GM18909 (cell line): Measurements from ENCODE around the gene PTPN14.

ENCODE experiments used
- ATAC-seq: cut with Tn5 transposase; IDR thresholded peaks from one replicate; pipeline ENCODE4 v1.9.1; 2021; ENCODE audit warnings: mild to moderate bottlenecking; ENCODE audit not compliant: unreplicated experiment, poor library complexity

The PTPN14 gene

DNA sequence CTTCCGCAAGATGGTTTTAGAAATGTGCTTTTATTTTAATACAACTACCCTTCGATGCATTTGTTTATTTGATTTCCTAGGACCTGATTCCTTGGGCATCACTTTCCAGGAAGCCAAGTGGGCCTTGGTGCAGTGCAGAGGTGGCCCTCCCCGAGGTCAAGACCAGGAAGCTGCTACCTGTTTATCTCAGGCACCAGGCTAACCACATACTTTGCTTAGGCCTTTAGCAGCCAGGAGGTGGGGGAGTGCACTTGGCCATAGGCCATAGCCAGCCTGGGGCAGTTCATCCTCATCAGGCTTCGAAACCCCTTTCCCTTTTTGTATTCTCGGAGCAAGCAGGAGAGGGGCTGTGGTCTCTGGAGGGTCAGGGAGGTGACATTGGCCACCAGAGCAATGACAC, 225.0 kb downstream of the PTPN14 start:
- ATAC-seq: peak; percentile 52

- no peak for ATAC-seq
These were observed 226.3 kb downstream of the PTPN14 start for GRCh38 chr1:214324896-214325800.

GRCh38 chr1:214321705-214322453, 229.5 kb downstream of the PTPN14 start:
- ATAC-seq: peak; percentile 75

DNA sequence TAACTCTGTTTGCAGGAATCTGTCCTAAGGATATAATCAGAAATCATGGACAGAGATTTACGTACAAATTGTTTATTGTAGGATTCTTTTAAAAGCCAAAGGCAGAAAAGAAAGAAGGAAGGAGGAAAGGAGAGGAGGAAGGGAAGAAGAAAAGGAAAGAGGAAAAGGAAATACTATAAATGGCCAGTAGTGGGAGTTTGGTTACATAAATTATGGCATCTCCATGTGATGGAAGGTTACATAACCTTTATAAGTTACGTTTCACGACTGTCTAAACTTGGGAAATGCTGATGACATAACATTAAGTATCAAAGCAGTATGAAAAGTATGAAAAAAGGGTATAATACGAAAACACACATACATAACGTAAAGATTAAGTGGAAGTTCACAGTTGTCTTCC, 231.5 kb downstream of the PTPN14 start:
- no peak for ATAC-seq

- no peak for ATAC-seq
These were observed 232.3 kb downstream of the PTPN14 start for GRCh38 chr1:214318956-214319736.

DNA sequence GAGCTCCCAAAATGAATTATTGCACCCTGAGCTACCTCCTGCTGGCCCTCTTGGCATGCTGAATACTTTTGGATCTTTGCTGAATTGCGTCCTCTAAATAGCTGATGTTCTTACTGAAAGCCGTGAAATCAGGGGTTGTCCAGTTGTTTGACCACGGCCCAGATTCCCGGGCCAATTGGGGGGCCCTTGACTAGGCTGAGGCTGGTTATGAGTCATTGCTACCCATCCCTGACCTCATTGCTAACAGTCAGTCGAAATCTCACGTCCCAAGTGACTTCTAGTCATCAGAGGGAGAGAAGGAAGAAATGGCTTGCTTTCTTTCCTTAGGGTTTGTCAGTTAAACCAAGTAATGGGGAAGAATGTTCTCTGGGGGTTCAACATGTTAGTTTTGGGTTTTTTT, 233.0 kb downstream of the PTPN14 start:
- ATAC-seq: no peak

- ATAC-seq: no peak
These were observed 233.7 kb downstream of the PTPN14 start for GRCh38 chr1:214317734-214318133.

DNA sequence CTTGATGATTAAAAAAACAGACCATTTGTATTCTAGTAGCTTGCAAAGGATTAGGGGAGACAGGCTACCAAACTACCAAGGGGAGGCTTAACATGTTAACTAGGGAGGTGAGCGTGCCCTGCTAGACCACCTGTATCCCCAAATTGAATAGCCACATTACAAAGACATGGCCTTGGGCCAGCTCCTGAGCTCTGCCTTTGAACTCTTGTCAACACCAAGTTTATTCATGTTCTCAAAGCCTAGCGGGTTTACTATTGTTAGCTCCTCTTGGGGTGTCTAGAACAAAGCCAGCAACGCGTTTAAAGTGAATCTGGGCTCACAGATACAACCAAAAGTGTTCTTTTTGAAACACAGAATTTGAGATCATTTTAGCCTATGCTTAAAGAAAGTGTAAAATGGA, 234.1 kb downstream of the PTPN14 start:
- ATAC-seq: no peak

- no peak for ATAC-seq
These were observed 234.8 kb downstream of the PTPN14 start for GRCh38 chr1:214316593-214316992.

DNA sequence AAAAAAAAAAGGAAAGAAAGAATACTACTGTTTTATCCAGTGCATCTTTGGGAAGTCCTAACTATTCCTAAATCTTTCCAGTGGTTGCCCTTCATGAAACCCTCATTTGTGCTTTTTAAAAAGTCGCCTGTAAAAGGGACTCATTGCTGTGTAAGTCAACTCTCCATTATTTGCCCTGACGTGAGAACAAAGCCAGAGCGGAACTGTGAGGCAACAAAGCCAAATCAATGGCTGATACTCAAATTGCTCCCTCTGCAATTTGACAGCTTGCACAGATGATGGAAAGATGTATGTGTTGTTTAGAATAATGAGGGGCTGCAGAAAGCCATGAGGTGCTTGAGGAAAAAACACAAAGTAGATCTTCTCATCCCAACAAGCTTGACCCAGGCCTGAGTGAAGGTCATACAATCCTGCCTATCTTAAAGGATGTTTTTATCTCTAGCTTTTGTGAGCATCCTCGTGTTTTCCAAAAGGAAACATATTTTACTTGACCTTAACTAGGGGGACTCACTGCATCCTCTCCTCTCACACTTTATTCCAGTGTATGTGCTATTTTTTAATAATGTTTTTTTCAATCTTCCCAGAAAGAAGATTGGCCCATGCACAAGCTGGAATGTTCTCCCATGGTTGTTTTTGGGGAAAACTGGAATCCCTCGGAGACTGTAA, 237.1 kb downstream of the PTPN14 start:
- ATAC-seq: no peak

DNA sequence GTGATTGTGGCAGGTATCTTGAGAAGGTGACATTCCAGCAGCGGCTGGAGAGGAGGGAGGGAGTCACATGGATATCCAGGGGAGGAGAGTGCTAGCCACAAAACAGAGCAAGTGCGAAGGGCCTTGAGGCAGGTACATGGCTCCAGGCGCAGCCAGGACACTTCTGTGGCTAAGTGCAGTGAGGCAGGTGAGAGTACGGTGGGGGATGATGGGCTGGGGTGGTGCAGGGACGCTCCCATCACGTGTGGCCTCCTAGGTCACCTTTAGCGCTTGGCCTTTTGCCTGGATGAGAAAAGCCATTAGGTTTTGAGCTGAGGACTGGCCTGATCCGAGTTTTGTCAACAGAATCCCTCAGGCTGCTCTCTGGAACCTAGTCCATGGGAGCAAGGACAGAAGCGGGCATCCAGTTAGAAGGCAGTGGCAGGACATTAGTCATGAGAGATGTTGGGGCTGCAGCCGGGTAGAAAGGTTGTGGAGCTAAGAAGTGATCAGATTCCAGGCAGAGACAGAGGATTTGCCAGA, 238.8 kb downstream of the PTPN14 start:
- no peak for ATAC-seq

DNA sequence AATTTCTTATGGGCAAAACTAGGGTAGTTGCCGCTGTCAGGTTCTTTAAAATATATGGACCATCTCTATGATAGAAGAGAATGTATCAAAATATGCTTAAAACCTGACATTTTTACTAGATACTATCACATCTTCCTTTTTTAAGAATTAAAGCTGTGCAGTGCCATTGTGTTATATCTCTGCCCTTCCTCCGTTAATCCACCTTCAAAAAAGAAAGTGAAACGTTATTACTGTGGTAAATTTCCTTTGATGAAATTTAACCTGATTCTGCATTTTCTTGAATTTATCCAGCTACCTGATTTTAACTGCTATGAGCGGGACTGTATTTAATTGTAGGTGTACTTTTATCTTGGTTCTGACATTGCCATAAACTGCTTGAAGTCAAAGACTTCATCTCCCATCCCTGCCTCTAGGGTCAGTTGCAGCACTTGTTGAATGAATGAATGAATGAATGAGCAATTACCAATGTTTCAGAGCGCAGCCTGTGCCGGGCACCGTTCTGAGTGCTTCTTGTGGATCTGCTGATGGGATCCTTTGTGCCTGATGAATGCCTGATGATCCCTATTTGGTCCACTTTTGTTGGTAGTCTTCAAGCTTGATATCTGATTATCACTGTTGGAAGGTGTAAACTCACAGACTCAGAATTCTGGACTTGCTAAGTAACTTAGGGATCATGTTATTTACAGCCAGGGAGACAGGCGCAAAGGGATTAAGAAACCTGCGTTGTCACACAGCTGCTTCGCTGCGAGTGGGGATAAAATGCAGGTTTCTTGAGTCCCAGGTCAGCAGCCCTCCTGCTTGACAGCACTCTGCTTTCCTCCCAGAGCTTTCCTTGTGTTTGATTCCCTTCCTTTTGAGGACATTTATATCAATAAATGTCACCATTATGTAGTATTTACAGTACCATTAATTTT, 240.4 kb downstream of the PTPN14 start:
- no peak for ATAC-seq

- peak; percentile 46 for ATAC-seq
These were observed 241.4 kb downstream of the PTPN14 start for GRCh38 chr1:214310010-214310409.

- ATAC-seq: no peak
These were observed 245.1 kb downstream of the PTPN14 start for GRCh38 chr1:214306269-214306668.

GRCh38 chr1:214305164-214305751, 246.1 kb downstream of the PTPN14 start:
- ATAC-seq: no peak

- ATAC-seq: no peak
These were observed 248.1 kb downstream of the PTPN14 start for GRCh38 chr1:214303141-214303930.

DNA sequence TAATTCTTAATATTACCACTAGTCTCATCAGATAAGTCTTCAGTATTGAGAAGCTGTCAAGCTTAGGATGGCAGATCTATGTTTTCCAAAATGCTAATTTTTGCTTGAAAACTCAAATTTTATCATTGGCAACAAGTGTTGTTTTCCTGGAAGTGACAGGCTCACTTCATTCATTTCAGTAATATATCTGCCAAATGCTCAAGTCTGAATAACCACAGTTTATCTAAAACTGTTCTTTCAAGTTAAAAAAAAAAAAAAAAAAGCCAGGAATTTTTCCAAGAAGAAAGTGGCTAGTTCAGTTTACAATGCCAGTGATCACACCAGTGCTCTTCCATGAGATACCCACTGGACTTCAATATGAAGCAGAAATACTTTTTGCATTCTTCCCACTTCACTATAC, 249.9 kb downstream of the PTPN14 start:
- ATAC-seq: no peak
